HG02943 (cell line): ENCODE measurements around the gene RADIL.
"Not testable (repeated sequence)": the region's sequence is repeated elsewhere in the genome, so short reads cannot be mapped to it uniquely, and the experiment has no call there.

ENCODE experiments used
- ATAC-seq: cut with Tn5 transposase; IDR thresholded peaks from one replicate; pipeline ENCODE4 v1.9.1; 2021; ENCODE audit warnings: mild to moderate bottlenecking, low read depth, moderate library complexity; ENCODE audit not compliant: unreplicated experiment

Gene RADIL

GRCh38 chr7:4797858-4798705, 85.4 kb downstream of the RADIL start:
- ATAC-seq, result no peak

- ATAC-seq, result no peak
These were observed 87.1 kb downstream of the RADIL start for GRCh38 chr7:4796453-4796852.

- ATAC-seq, result no peak
These were observed 88.7 kb downstream of the RADIL start for GRCh38 chr7:4794591-4795350.

- ATAC-seq, result not testable (repeated sequence)
These were observed 89.3 kb downstream of the RADIL start for GRCh38 chr7:4794171-4794570.

- not testable (repeated sequence) for ATAC-seq
These were observed 90.0 kb downstream of the RADIL start for GRCh38 chr7:4793385-4793993.

- ATAC-seq, result no peak
These were observed 90.9 kb downstream of the RADIL start for GRCh38 chr7:4792537-4793126.

- no peak for ATAC-seq
These were observed 91.6 kb downstream of the RADIL start for GRCh38 chr7:4791738-4792536.

- no peak for ATAC-seq
These were observed 92.3 kb downstream of the RADIL start for GRCh38 chr7:4791101-4791737.

- ATAC-seq, result no peak
These were observed 93.0 kb downstream of the RADIL start for GRCh38 chr7:4790516-4790991.

- ATAC-seq, result no peak
These were observed 93.4 kb downstream of the RADIL start for GRCh38 chr7:4790078-4790465.

- no peak for ATAC-seq
These were observed 94.1 kb downstream of the RADIL start for GRCh38 chr7:4789194-4790077.

GRCh38 chr7:4788627-4789189, 94.8 kb downstream of the RADIL start:
- ATAC-seq, result no peak

- ATAC-seq, result no peak
These were observed 95.4 kb downstream of the RADIL start for GRCh38 chr7:4787947-4788626.

- no peak for ATAC-seq
These were observed 96.0 kb downstream of the RADIL start for GRCh38 chr7:4787541-4787940.

GRCh38 chr7:4786015-4786414, 97.5 kb downstream of the RADIL start:
- ATAC-seq, result no peak

GRCh38 chr7:4785371-4785770, 98.1 kb downstream of the RADIL start:
- ATAC-seq, result no peak

GRCh38 chr7:4784799-4785198, 98.7 kb downstream of the RADIL start:
- ATAC-seq, result no peak
